ENCODE measurements around the gene ADAMTS10.
"Not testable (repeated sequence)": the region's sequence is repeated elsewhere in the genome, so short reads cannot be mapped to it uniquely, and the experiment has no call there.

ADAMTS10 gene

DNA sequence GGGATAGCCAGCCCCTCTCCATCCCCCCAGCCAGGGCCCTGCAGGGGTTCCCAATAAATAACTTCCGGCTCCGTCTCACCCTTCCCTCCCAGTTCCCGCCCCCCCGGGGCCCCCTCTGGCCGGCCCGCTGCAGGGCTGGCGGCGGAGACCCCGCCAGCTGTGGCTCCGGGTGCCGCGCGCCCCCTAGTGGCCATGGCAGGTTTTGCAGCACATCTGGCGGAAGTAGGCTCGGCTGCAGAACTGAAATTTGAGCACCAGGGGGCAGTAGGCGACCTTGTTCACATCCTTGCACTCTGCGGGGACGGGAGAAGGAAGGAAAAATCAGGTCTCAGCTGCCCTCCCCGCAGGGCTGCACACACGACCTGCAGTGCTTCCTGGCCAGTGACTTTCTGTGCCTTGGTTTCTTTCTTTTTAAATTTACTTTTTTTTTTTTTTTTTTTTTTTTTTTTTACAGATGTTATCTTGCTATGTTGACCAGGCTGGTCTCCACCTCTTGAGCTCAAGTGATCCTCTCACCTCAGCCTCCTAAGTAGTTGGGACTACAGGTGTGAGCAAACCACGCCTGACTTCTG, 29.7 kb downstream of the ADAMTS10 start:
- peaks cover 3 to 18% (median 8%) of the 10 kb centered on the region in 5 donors for H3K27me3 ChIP-seq (ENCODE audit: control insufficient read depth in 5 of 5, insufficient read depth in 4 of 5, low read length in 5 of 5)
- no peaks in the 10 kb centered on the region for H3K9me3 ChIP-seq (ENCODE audit: control insufficient read depth in 5 of 5, low read length in 5 of 5)
- H3K4me1 ChIP-seq (ENCODE audit: control insufficient read depth in 5 of 5, insufficient read depth in 5 of 5, low read length in 5 of 5), result peaks cover 0 to 26% (median 13%) of the 10 kb centered on the region in 5 donors
- H3K27ac ChIP-seq (ENCODE audit: low read depth, low read length), result no peak overlapping the region
- no peak overlapping the region for H3K9ac ChIP-seq (ENCODE audit: low read length in 5 of 5)
- H3K36me3 ChIP-seq (ENCODE audit: control insufficient read depth in 5 of 5, insufficient read depth in 5 of 5, low read length in 5 of 5), result peaks cover 0 to 21% (median 11%) of the 10 kb centered on the region in 5 donors
- H3K4me3 ChIP-seq (ENCODE audit: low read depth in 1 of 5, low read length in 5 of 5), result no peak overlapping the region

DNA sequence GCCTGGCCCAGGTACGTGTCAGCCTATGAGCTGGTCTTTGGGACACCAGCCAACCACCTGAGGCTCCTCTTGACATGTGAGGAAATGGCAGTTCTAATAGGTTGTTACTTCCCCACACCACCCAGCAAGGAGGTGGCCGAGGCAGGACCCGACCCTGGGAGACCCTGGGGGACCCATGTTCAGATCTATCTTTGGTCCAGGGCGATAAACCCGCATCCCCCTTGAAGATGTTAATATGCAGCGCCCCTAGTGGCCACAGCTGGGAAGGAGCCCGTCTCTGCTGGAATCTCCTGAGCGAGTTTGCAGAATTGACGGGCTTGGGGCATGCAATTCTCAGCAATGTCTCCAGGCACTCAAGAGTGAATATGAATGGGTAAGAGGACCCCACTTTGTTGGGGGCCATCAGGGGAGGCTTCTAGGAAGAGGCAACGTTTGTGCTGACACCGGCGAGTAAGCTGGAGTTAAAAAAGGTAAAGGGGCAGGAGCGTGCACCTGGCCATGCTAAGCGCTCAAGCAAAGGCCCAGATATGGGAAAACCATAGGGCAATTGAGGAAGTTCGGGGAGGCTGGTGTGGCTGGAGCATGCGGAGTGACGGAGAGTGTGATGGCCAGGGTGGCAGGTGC, 31.8 kb downstream of the ADAMTS10 start:
- Histone ChIP-seq H3K4me3 (ENCODE audit: low read depth in 1 of 5, low read length in 5 of 5) (no peak overlapping the region), H3K36me3 (ENCODE audit: control insufficient read depth in 5 of 5, insufficient read depth in 5 of 5, low read length in 5 of 5) (peaks cover 0 to 5% (median 0%) of the 10 kb centered on the region in 5 donors), H3K27ac (ENCODE audit: low read depth, low read length) (no peak overlapping the region), H3K9ac (ENCODE audit: low read length in 5 of 5) (no peak overlapping the region), H3K4me1 (ENCODE audit: control insufficient read depth in 5 of 5, insufficient read depth in 5 of 5, low read length in 5 of 5) (peaks cover 0 to 33% (median 13%) of the 10 kb centered on the region in 5 donors), H3K27me3 (ENCODE audit: control insufficient read depth in 5 of 5, insufficient read depth in 4 of 5, low read length in 5 of 5) (peaks cover 3 to 18% (median 8%) of the 10 kb centered on the region in 5 donors), H3K9me3 (ENCODE audit: control insufficient read depth in 5 of 5, low read length in 5 of 5) (no peaks in the 10 kb centered on the region)

DNA sequence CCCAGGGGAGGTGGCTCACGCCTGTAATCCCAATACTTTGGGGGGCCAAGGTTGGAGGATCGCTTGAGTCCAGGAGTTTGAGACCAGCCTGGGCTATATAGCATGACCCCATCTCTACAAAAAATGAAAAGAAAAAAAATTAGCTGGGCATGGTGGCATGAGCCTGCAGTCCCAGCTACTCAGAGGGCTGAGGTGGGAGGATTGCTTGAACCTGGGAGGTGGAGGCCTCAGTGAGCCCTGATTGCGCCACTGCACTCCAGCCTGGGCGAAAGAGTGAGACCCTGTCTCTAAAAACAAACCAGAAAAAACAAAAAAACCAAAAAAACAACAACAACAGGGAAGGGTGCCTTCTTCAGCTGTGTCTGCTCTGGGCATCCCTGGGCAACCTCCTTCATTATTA, 32.8 kb downstream of the ADAMTS10 start:
- Histone ChIP-seq H3K36me3 (ENCODE audit: control insufficient read depth in 5 of 5, insufficient read depth in 5 of 5, low read length in 5 of 5) (peaks cover 0 to 3% (median 0%) of the 10 kb centered on the region in 5 donors), H3K27ac (ENCODE audit: low read depth, low read length) (no peak overlapping the region), H3K9me3 (ENCODE audit: control insufficient read depth in 5 of 5, low read length in 5 of 5) (no peaks in the 10 kb centered on the region), H3K4me3 (ENCODE audit: low read depth in 1 of 5, low read length in 5 of 5) (peak overlapping the region in 3 of 5 donors; percentile 29 to 71 (median 55)), H3K9ac (ENCODE audit: low read length in 5 of 5) (no peak overlapping the region), H3K4me1 (ENCODE audit: control insufficient read depth in 5 of 5, insufficient read depth in 5 of 5, low read length in 5 of 5) (peaks cover 0 to 33% (median 13%) of the 10 kb centered on the region in 5 donors), H3K27me3 (ENCODE audit: control insufficient read depth in 5 of 5, insufficient read depth in 4 of 5, low read length in 5 of 5) (peaks cover 3 to 18% (median 8%) of the 10 kb centered on the region in 5 donors)

DNA sequence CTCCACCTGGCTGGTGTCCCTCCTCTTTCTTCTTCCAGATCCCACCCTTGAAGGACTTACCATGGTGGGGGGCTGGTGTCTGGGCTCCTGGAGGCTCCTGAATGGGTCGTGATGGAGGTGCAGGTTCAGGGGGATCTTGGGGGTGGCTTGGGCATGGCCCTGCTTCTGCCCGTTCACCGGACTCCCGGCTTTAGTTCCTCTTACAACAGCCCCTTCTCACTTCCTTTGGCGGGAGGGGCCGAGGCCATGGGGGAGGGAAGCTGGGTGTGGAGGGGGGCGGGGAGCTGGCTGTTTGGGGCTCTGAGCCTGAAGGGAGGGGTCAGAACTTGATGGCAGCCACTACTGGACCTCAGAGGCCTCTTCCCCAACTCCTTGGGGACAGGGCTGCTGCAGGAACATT, 33.3 kb downstream of the ADAMTS10 start, which contains the start of gene MYO1F:
TSS of gene MYO1F (minus strand) at position 196 of the 400 bp plus-strand sequence. CDS start at position 63, 133 bp downstream.
- peak within 1 kb of the TSS; percentile 28 to 71 (median 58) for H3K4me3 ChIP-seq (ENCODE audit: low read depth in 1 of 5, low read length in 5 of 5)
- H3K36me3 ChIP-seq (ENCODE audit: control insufficient read depth in 5 of 5, insufficient read depth in 5 of 5, low read length in 5 of 5), result no peaks in the 10 kb centered on the region
- H3K9me3 ChIP-seq (ENCODE audit: control insufficient read depth in 5 of 5, low read length in 5 of 5), result no peaks in the 10 kb centered on the region
- H3K27ac ChIP-seq (ENCODE audit: low read depth, low read length), result no peak within 1 kb of the TSS
- peaks cover 3 to 18% (median 8%) of the 10 kb centered on the region in 5 donors for H3K27me3 ChIP-seq (ENCODE audit: control insufficient read depth in 5 of 5, insufficient read depth in 4 of 5, low read length in 5 of 5)
- peaks cover 0 to 33% (median 13%) of the 10 kb centered on the region in 5 donors for H3K4me1 ChIP-seq (ENCODE audit: control insufficient read depth in 5 of 5, insufficient read depth in 5 of 5, low read length in 5 of 5)
- H3K9ac ChIP-seq (ENCODE audit: low read length in 5 of 5), result peak within 1 kb of the TSS in 4 of 5 donors; percentile 8 to 51 (median 38)

DNA sequence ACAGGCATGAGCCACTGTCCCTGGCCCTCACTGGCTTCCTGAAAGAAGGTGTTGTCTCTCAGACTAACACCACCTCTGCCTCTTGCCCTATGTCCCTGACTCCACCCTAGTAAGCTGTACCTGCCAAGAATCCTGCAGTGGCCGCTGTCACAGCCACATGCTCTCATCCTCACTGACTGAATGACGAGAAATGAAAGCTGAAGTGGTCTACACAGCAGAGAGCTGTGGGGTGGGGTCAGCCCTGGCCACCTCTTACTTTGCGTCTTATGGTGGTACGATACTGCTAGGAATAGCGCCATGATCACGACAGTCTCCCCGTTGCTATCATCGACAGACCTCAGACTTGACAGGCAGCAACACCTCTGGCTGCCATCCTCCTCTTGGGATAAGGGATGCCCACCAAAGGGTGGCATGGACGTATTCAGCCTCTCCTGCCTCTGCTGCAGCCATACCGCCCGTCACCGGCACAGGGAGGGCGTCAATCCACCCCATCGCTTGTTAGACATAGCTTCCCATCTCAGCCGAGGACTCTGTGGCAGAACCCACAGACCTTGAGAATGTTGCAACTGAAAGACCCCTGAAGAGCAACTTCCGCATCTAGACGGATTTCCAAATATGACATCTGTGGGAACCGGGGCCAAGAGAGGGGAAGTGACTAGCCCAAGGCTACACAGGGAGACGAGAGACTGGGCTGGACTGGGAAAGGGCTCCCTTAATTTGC, 34.1 kb downstream of the ADAMTS10 start:
- peak overlapping the region in 3 of 5 donors; percentile 8 to 51 (median 38) for H3K9ac ChIP-seq (ENCODE audit: low read length in 5 of 5)
- H3K27me3 ChIP-seq (ENCODE audit: control insufficient read depth in 5 of 5, insufficient read depth in 4 of 5, low read length in 5 of 5), result peaks cover 3 to 18% (median 8%) of the 10 kb centered on the region in 5 donors
- peaks cover 0 to 37% (median 13%) of the 10 kb centered on the region in 5 donors for H3K4me1 ChIP-seq (ENCODE audit: control insufficient read depth in 5 of 5, insufficient read depth in 5 of 5, low read length in 5 of 5)
- no peaks in the 10 kb centered on the region for H3K9me3 ChIP-seq (ENCODE audit: control insufficient read depth in 5 of 5, low read length in 5 of 5)
- no peaks in the 10 kb centered on the region for H3K36me3 ChIP-seq (ENCODE audit: control insufficient read depth in 5 of 5, insufficient read depth in 5 of 5, low read length in 5 of 5)
- peak overlapping the region; percentile 28 to 71 (median 58) for H3K4me3 ChIP-seq (ENCODE audit: low read depth in 1 of 5, low read length in 5 of 5)
- H3K27ac ChIP-seq (ENCODE audit: low read depth, low read length), result no peak overlapping the region

DNA sequence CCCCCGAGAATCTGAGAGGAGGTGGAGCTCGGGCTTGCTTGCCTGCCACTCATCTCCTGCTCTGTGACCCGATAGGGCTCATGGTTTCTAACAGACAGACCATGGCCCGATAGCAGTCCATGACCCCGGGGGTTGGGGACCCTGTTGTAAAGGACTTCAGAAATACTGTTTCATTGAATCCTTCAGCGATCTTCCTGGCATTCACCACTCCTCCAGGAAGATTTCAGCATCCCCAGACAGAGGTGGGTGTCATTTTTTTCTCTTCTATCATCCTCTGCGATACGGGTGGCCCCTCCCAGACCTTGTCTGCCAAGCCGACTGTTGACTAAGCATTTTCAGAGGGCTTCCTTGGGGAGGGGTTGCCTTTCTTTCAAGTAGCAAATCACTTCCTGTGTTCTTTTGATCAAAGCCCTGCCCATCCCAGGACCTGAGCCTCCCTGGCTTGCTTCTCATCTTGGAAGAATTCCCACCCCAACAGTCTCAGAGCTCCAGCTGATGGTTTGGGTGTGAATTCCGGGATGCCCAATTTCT, 35.0 kb downstream of the ADAMTS10 start:
- no peaks in the 10 kb centered on the region for H3K36me3 ChIP-seq (ENCODE audit: control insufficient read depth in 5 of 5, insufficient read depth in 5 of 5, low read length in 5 of 5)
- H3K27ac ChIP-seq (ENCODE audit: low read depth, low read length), result no peak overlapping the region
- H3K27me3 ChIP-seq (ENCODE audit: control insufficient read depth in 5 of 5, insufficient read depth in 4 of 5, low read length in 5 of 5), result peaks cover 3 to 18% (median 8%) of the 10 kb centered on the region in 5 donors
- H3K4me3 ChIP-seq (ENCODE audit: low read depth in 1 of 5, low read length in 5 of 5), result peak overlapping the region in 4 of 5 donors; percentile 17 to 71 (median 60)
- no peaks in the 10 kb centered on the region for H3K9me3 ChIP-seq (ENCODE audit: control insufficient read depth in 5 of 5, low read length in 5 of 5)
- H3K9ac ChIP-seq (ENCODE audit: low read length in 5 of 5), result peak overlapping the region in 1 of 5 donors; percentile 41
- H3K4me1 ChIP-seq (ENCODE audit: control insufficient read depth in 5 of 5, insufficient read depth in 5 of 5, low read length in 5 of 5), result peaks cover 0 to 40% (median 13%) of the 10 kb centered on the region in 5 donors

DNA sequence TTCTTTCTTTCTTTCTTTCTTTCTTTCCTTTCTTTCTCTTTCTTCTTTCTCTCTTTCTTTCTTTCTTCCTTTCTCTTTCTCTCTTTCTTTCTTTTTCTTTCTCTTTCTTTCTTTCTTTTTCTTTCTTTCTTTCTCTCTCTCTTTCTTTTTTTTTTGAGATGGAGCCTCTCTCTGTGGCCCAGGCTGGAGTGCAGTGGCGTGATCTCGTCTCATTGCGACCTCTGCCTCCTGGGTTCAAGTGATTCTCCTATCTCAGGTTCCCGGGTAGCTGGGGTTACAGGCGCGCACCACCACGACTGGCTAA, 35.9 kb downstream of the ADAMTS10 start:
- H3K9ac ChIP-seq (ENCODE audit: low read length in 5 of 5); H3K27ac ChIP-seq (ENCODE audit: low read depth, low read length); H3K9me3 ChIP-seq (ENCODE audit: control insufficient read depth in 5 of 5, low read length in 5 of 5); H3K4me3 ChIP-seq (ENCODE audit: low read depth in 1 of 5, low read length in 5 of 5); H3K36me3 ChIP-seq (ENCODE audit: control insufficient read depth in 5 of 5, insufficient read depth in 5 of 5, low read length in 5 of 5): not testable (repeated sequence)
- peaks cover 0 to 41% (median 8%) of the 10 kb centered on the region in 5 donors for H3K4me1 ChIP-seq (ENCODE audit: control insufficient read depth in 5 of 5, insufficient read depth in 5 of 5, low read length in 5 of 5)
- peaks cover 3 to 18% (median 8%) of the 10 kb centered on the region in 5 donors for H3K27me3 ChIP-seq (ENCODE audit: control insufficient read depth in 5 of 5, insufficient read depth in 4 of 5, low read length in 5 of 5)

DNA sequence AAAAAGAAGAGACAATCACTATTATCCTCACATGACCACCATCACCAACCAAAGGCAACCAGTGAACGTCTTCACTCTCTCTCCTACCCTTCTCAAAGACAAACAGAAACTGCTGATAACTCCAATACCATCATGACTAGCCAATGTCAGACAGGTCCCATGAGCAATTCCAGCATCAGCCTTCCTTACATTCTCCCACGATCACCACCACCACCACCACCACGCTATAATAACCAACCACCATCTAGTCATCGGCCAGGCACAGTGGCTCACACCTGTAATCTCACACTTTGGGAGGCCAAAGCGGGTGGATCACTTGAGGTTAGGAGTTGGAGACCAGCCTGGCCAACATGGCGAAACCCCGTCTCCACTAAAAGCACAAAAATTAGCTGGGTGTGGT, 37.2 kb downstream of the ADAMTS10 start:
- peaks cover 3 to 16% (median 8%) of the 10 kb centered on the region in 5 donors for H3K27me3 ChIP-seq (ENCODE audit: control insufficient read depth in 5 of 5, insufficient read depth in 4 of 5, low read length in 5 of 5)
- no peak overlapping the region for H3K4me3 ChIP-seq (ENCODE audit: low read depth in 1 of 5, low read length in 5 of 5)
- no peaks in the 10 kb centered on the region for H3K36me3 ChIP-seq (ENCODE audit: control insufficient read depth in 5 of 5, insufficient read depth in 5 of 5, low read length in 5 of 5)
- H3K9ac ChIP-seq (ENCODE audit: low read length in 5 of 5), result no peak overlapping the region
- H3K27ac ChIP-seq (ENCODE audit: low read depth, low read length), result no peak overlapping the region
- peaks cover 0 to 48% (median 5%) of the 10 kb centered on the region in 5 donors for H3K4me1 ChIP-seq (ENCODE audit: control insufficient read depth in 5 of 5, insufficient read depth in 5 of 5, low read length in 5 of 5)
- no peaks in the 10 kb centered on the region for H3K9me3 ChIP-seq (ENCODE audit: control insufficient read depth in 5 of 5, low read length in 5 of 5)

DNA sequence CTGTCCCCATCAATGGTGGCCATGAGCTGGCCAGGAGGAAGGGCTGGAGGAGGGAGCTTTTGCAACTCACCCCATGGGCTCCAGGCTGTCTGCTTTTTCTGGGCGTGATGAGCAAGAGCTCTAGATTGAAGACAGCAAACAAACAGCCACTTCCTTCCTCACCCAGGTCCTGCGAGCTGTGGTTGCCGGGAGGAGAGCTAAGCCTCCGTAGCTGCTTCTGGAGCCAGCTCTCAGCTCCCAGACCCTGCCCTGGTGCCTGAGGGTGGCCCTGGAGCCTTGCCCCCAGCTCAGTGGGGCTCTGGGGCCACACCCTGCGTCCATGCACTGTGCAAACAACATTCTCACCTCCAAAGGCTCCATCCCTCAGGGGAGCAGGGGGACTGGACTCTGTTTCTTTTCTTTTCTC, 39.5 kb downstream of the ADAMTS10 start:
- no peaks in the 10 kb centered on the region for H3K27me3 ChIP-seq (ENCODE audit: control insufficient read depth in 5 of 5, insufficient read depth in 4 of 5, low read length in 5 of 5)
- no peak overlapping the region for H3K9ac ChIP-seq (ENCODE audit: low read length in 5 of 5)
- peak overlapping the region in 1 of 5 donors; percentile 26 for H3K4me3 ChIP-seq (ENCODE audit: low read depth in 1 of 5, low read length in 5 of 5)
- H3K9me3 ChIP-seq (ENCODE audit: control insufficient read depth in 5 of 5, low read length in 5 of 5), result no peaks in the 10 kb centered on the region
- H3K27ac ChIP-seq (ENCODE audit: low read depth, low read length), result no peak overlapping the region
- H3K4me1 ChIP-seq (ENCODE audit: control insufficient read depth in 5 of 5, insufficient read depth in 5 of 5, low read length in 5 of 5), result peaks cover 0 to 40% (median 5%) of the 10 kb centered on the region in 5 donors
- H3K36me3 ChIP-seq (ENCODE audit: control insufficient read depth in 5 of 5, insufficient read depth in 5 of 5, low read length in 5 of 5), result no peaks in the 10 kb centered on the region
